H9 (cell line): ENCODE measurements around the gene TSC2. TPM values are rescaled to one million over a fixed set of nuclear protein-coding genes. Genes with fewer than 3 reads are reported as not detected.

ENCODE experiments used
- DNase-seq: peaks from one replicate; pipeline ENCODE4 v3.0.0-alpha.2; 2017
- H2AFZ ChIP-seq: one replicate; pipeline ENCODE4 v1.6.1; 2013; ENCODE audit warnings: mild to moderate bottlenecking, low read length, control low read depth, moderate library complexity
- H2AK5ac ChIP-seq: 2 replicates; pipeline ENCODE4 v1.6.1; 2013; ENCODE audit warnings: low read length, control low read depth, mixed read lengths; ENCODE audit not compliant: insufficient read length
- H2BK120ac ChIP-seq: one replicate; pipeline ENCODE4 v1.6.1; 2013; ENCODE audit warnings: low read depth, mild to moderate bottlenecking, low read length, control low read depth, inconsistent platforms; ENCODE audit not compliant: poor library complexity, severe bottlenecking
- H2BK12ac ChIP-seq: 2 replicates; pipeline ENCODE4 v1.6.1; 2013; ENCODE audit warnings: low read length, control low read depth, mixed read lengths, low read depth; ENCODE audit not compliant: insufficient read length
- H2BK15ac ChIP-seq: 2 replicates; pipeline ENCODE4 v1.6.1; 2013; ENCODE audit warnings: low read depth, low read length, control low read depth
- H2BK20ac ChIP-seq: one replicate; pipeline ENCODE4 v1.6.1; 2013; ENCODE audit warnings: low read depth, mild to moderate bottlenecking, low read length, control low read depth, inconsistent platforms; ENCODE audit not compliant: poor library complexity, severe bottlenecking
- H2BK5ac ChIP-seq: 2 replicates; pipeline ENCODE4 v1.6.1; 2013; ENCODE audit warnings: low read length, control low read depth, mixed read lengths; ENCODE audit not compliant: insufficient read length
- H3K14ac ChIP-seq: 2 replicates; pipeline ENCODE4 v1.6.1; 2013; ENCODE audit warnings: low read length, control low read depth; ENCODE audit not compliant: insufficient read depth
- H3K18ac ChIP-seq: 2 replicates; pipeline ENCODE4 v1.6.1; 2013; ENCODE audit warnings: low read depth, mild to moderate bottlenecking, mixed read lengths, low read length, control low read depth; ENCODE audit not compliant: insufficient read length
- H3K23ac ChIP-seq: 2 replicates; pipeline ENCODE4 v1.6.1; 2013; ENCODE audit warnings: low read length, control low read depth, mixed read lengths, low read depth; ENCODE audit not compliant: insufficient read length
- H3K23me2 ChIP-seq: 2 replicates; pipeline ENCODE4 v1.6.1; 2013; ENCODE audit warnings: low read depth, mild to moderate bottlenecking, mixed read lengths, low read length, control low read depth; ENCODE audit not compliant: insufficient read length, poor library complexity, severe bottlenecking
- H3K27ac ChIP-seq: 2 replicates; pipeline ENCODE4 v1.5.1; 2013; ENCODE audit warnings: low read length, control low read depth, mixed read lengths, low read depth; ENCODE audit not compliant: insufficient read length
- H3K27me3 ChIP-seq: 2 replicates; pipeline ENCODE4 v1.6.1; 2013; ENCODE audit warnings: low read length, control low read depth, inconsistent platforms; ENCODE audit not compliant: insufficient read depth
- H3K4ac ChIP-seq: 2 replicates; pipeline ENCODE4 v1.6.1; 2013; ENCODE audit warnings: low read depth, mild to moderate bottlenecking, control low read depth, inconsistent platforms, low read length, moderate library complexity
- H3K4me1 ChIP-seq: 2 replicates; pipeline ENCODE4 v1.6.1; 2013; ENCODE audit warnings: low read length, control low read depth, inconsistent platforms; ENCODE audit not compliant: insufficient read depth
- H3K4me2 ChIP-seq: 2 replicates; pipeline ENCODE4 v1.6.1; 2013; ENCODE audit warnings: low read length, control low read depth, mixed read lengths; ENCODE audit not compliant: insufficient read length, insufficient read depth
- H3K56ac ChIP-seq: 2 replicates; pipeline ENCODE4 v1.6.1; 2013; ENCODE audit warnings: low read depth, mild to moderate bottlenecking, mixed read lengths, low read length, control low read depth; ENCODE audit not compliant: insufficient read length
- H3K79me1 ChIP-seq: 2 replicates; pipeline ENCODE4 v1.6.1; 2013; ENCODE audit warnings: low read depth, mild to moderate bottlenecking, moderate library complexity, low read length, control low read depth, inconsistent platforms; ENCODE audit not compliant: insufficient read depth, poor library complexity, severe bottlenecking
- H3K79me2 ChIP-seq: 2 replicates; pipeline ENCODE4 v1.6.1; 2013; ENCODE audit warnings: low read length, control low read depth, inconsistent platforms; ENCODE audit not compliant: insufficient read depth
- H3K9ac ChIP-seq: 2 replicates; pipeline ENCODE4 v1.6.1; 2013; ENCODE audit warnings: low read length, control low read depth, mixed read lengths; ENCODE audit not compliant: insufficient read length; ENCODE audit errors: extremely low read depth
- H3K9me3 ChIP-seq: one replicate; pipeline ENCODE4 v1.6.1; 2013; ENCODE audit warnings: low read depth, low read length, inconsistent platforms; ENCODE audit not compliant: control insufficient read depth
- H3T11ph ChIP-seq: one replicate; pipeline ENCODE4 v1.6.1; 2013; ENCODE audit warnings: mild to moderate bottlenecking, low read length, control low read depth, inconsistent platforms
- H4K20me1 ChIP-seq: one replicate; pipeline ENCODE4 v1.6.1; 2013; ENCODE audit not compliant: control insufficient read depth, insufficient read length, insufficient read depth
- H4K5ac ChIP-seq: 2 replicates; pipeline ENCODE4 v1.6.1; 2013; ENCODE audit warnings: low read depth, mild to moderate bottlenecking, mixed read lengths, low read length, control low read depth; ENCODE audit not compliant: insufficient read length
- H4K8ac ChIP-seq: replicated peaks from 2 replicates; pipeline ENCODE4 v1.6.1; 2013; ENCODE audit warnings: low read length, control low read depth, mixed read lengths, low read depth; ENCODE audit not compliant: insufficient read length
- H4K91ac ChIP-seq: 2 replicates; pipeline ENCODE4 v1.6.1; 2013; ENCODE audit warnings: low read depth, mild to moderate bottlenecking, moderate library complexity, mixed read lengths, low read length, control low read depth; ENCODE audit not compliant: insufficient read length
- H3K27ac Mint-ChIP-seq, 3 experiments: 2 replicates in 2 of 3; 3 replicates in 1 of 3; pipeline ENCODE4 v1.8.0; 2020 to 2021; ENCODE audit warnings: mixed read lengths in 3 of 3, mild to moderate bottlenecking in 1 of 3, moderate library complexity in 1 of 3
- H3K27me3 Mint-ChIP-seq: 2 replicates; pipeline ENCODE4 v1.8.0; 2021; ENCODE audit warnings: low read depth, mild to moderate bottlenecking, moderate library complexity, mixed read lengths
- H3K36me3 Mint-ChIP-seq, 3 experiments: 2 replicates in 2 of 3; 3 replicates in 1 of 3; pipeline ENCODE4 v1.8.0; 2020 to 2021; ENCODE audit warnings: low read depth in 3 of 3, mixed read lengths in 3 of 3; ENCODE audit not compliant: insufficient read depth in 1 of 3
- H3K4me1 Mint-ChIP-seq, 2 experiments: 2 replicates each; pipeline ENCODE4 v1.8.0; 2020; ENCODE audit warnings: mixed read lengths in 2 of 2
- H3K4me3 Mint-ChIP-seq, 2 experiments: 2 replicates in 1 of 2; 3 replicates in 1 of 2; pipeline ENCODE4 v1.8.0; 2020 to 2021; ENCODE audit warnings: mild to moderate bottlenecking in 2 of 2, mixed read lengths in 2 of 2, moderate library complexity in 1 of 2
- H3K9me3 Mint-ChIP-seq, 2 experiments: 2 replicates in 1 of 2; 3 replicates in 1 of 2; pipeline ENCODE4 v1.8.0; 2020; ENCODE audit warnings: mild to moderate bottlenecking in 2 of 2, mixed read lengths in 2 of 2, moderate library complexity in 1 of 2
- WGBS: extraction: QIAGEN DNeasy Blood & Tissue Kit; methylation state at CpG from one replicate; pipeline ENCODE4 v1.1.7; 2013; ENCODE audit warnings: missing lambda C conversion rate, low lambda C conversion rate, mixed read lengths; ENCODE audit not compliant: insufficient read length; ENCODE audit errors: extremely low coverage; 5-methylcytosine and 5-hydroxymethylcytosine counted together
- total RNA-seq: library from RNA; stranded (reverse); gene quantifications from 2 replicates; pipeline ENCODE4 v1.2.1, GENCODE V29; 2021
- TF ChIP-seq, protein P1 (sequence below): fragments of 200-600 bp; sonication (generic); conservative IDR thresholded peaks from 3 replicates; pipeline ENCODE4 v1.8.0; 2021; ENCODE audit warnings: antibody characterized with exemption, mild to moderate bottlenecking

TSC2 gene
- total RNA-seq, 1 experiment from 2014 or later = 122 TPM

- Histone ChIP-seq H3K9me3 (no peaks in the 10 kb centered on the region), H3K23me2 (peaks cover 10% of the 10 kb centered on the region), H3K18ac (no peak overlapping the region), H3K79me1 (no peaks in the 10 kb centered on the region), H3K4ac (no peak overlapping the region), H2AK5ac (no peak overlapping the region), H3K79me2 (peaks cover 5% of the 10 kb centered on the region; the same call in 1 of the 2 replicates), H4K91ac (no peak overlapping the region), H3T11ph (no peak overlapping the region), H3K4me1 (peaks cover 4% of the 10 kb centered on the region; the same call in 1 of the 2 replicates), H3K56ac (no peak overlapping the region), H3K27me3 (no peaks in the 10 kb centered on the region), H4K8ac (no peak overlapping the region), H2BK20ac (no peak overlapping the region), H2BK15ac (no peak overlapping the region), H2BK5ac (no peak overlapping the region), H2BK120ac (no peak overlapping the region), H3K4me2 (no peak overlapping the region), H2BK12ac (no peak overlapping the region), H3K9ac (no peak overlapping the region), H2AFZ (no peak overlapping the region), H3K27ac (no peak overlapping the region), H3K14ac (no peak overlapping the region), H3K23ac (no peak overlapping the region), H4K20me1 (no peaks in the 10 kb centered on the region), H4K5ac (no peak overlapping the region)
- Mint-ChIP-seq H3K27me3 (peaks cover 23% of the 10 kb centered on the region), H3K36me3 (peaks cover under 1 to 3% (median 2%) of the 10 kb centered on the region in 3 experiments; a peak in 5 of 7 replicates), H3K27ac (no peak overlapping the region), H3K9me3 (no peaks in the 10 kb centered on the region), H3K4me1 (peaks cover 7 to 9% of the 10 kb centered on the region in 2 experiments), H3K4me3 (no peak overlapping the region; a peak in 1 of 5 replicates)
- DNase-seq = no peak
- no CpG with 5 or more reads among the region's 15 CpGs for WGBS
- TF ChIP-seq, protein P1, sequence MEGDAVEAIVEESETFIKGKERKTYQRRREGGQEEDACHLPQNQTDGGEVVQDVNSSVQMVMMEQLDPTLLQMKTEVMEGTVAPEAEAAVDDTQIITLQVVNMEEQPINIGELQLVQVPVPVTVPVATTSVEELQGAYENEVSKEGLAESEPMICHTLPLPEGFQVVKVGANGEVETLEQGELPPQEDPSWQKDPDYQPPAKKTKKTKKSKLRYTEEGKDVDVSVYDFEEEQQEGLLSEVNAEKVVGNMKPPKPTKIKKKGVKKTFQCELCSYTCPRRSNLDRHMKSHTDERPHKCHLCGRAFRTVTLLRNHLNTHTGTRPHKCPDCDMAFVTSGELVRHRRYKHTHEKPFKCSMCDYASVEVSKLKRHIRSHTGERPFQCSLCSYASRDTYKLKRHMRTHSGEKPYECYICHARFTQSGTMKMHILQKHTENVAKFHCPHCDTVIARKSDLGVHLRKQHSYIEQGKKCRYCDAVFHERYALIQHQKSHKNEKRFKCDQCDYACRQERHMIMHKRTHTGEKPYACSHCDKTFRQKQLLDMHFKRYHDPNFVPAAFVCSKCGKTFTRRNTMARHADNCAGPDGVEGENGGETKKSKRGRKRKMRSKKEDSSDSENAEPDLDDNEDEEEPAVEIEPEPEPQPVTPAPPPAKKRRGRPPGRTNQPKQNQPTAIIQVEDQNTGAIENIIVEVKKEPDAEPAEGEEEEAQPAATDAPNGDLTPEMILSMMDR = no peak
Measured at GRCh38 chr16:2013527-2013926, 34.3 kb upstream of the TSC2 start.
